Tibial nerve (tissue), 3 donors: ENCODE measurements around the gene NDUFV1.
"Not testable (repeated sequence)": the region's sequence is repeated elsewhere in the genome, so short reads cannot be mapped to it uniquely, and the experiment has no call there.

ENCODE experiments used
- EP300 ChIP-seq, 2 donors: sonication (generic); formaldehyde crosslinking; IDR thresholded peaks; one replicate each; pipeline ENCODE4 v1.6.1; 2017; ENCODE audit warnings: antibody characterized with exemption in 2 of 2, mild to moderate bottlenecking in 1 of 2
- POLR2A ChIP-seq, 2 donors: fragments of 450-650 bp; IDR thresholded peaks; one replicate each; pipeline ENCODE4 v1.6.1; 2017; ENCODE audit warnings: antibody characterized with exemption in 2 of 2, mild to moderate bottlenecking in 2 of 2, moderate library complexity in 2 of 2

- not testable (repeated sequence) for TF ChIP-seq EP300, POLR2A (IDR thresholded peaks at IDR 0.05)
Measured at GRCh38 chr11:67619683-67620618, 13.2 kb downstream of the NDUFV1 start.
